ENCODE measurements around the gene RBM47. TPM values are rescaled to one million over a fixed set of nuclear protein-coding genes. Genes with fewer than 3 reads are reported as not detected.

Gene RBM47
- total RNA-seq, 1 experiment from 2014 or later: 70.3 TPM

DNA sequence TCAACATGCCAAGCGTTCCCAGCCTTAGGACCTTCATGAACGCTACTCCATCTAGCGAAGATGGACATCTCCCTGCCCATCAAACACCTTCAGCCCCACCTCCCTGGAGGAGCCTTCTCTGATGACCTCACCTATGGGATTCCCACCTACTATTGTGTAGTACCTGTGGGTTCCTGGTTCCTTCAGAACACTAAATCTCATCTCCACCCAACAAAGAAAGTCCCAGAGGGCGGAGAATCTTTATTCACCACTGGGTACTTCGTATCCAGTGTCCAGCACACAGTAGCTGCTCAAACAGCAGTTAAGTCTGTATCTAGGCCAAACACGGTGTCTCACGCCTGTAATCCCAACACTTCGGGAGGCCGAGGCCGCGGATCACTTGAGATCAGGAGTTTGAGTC lies 10.1 kb downstream of the RBM47 start:
- DNase-seq: no peak
- Mint-ChIP-seq H3K9me3 (no peaks in the 10 kb centered on the region; a peak in 1 of 5 replicates), H3K4me1 (peaks cover 28 to 31% of the 10 kb centered on the region in 2 experiments), H3K36me3 (ENCODE audit: insufficient read depth in 1 of 3, low read depth in 3 of 3) (peaks cover 12 to 23% (median 19%) of the 10 kb centered on the region in 3 experiments), H3K27ac (peak overlapping the region in 2 of 3 experiments; percentile 26 to 33; a peak in 3 of 7 replicates), H3K27me3 (ENCODE audit: low read depth) (no peaks in the 10 kb centered on the region), H3K4me3 (no peak overlapping the region)
- no peak for TF ChIP-seq CTCF (conservative IDR thresholded peaks at IDR 0.05)
- H4K8ac ChIP-seq (replicated peaks; ENCODE audit: insufficient read length, low read depth, low read length): no peak overlapping the region
- H2BK120ac ChIP-seq (ENCODE audit: low read depth, low read length, poor library complexity, severe bottlenecking): no peak overlapping the region
- H2BK20ac ChIP-seq (ENCODE audit: low read depth, low read length, poor library complexity, severe bottlenecking): no peak overlapping the region
- peaks cover 47% of the 10 kb centered on the region; the same call in 1 of the 2 replicates for H3K79me2 ChIP-seq (ENCODE audit: insufficient read depth, low read length)
- no peak overlapping the region for H3K18ac ChIP-seq (ENCODE audit: insufficient read length, low read depth, low read length)
- no peak overlapping the region for H3K9ac ChIP-seq (ENCODE audit: extremely low read depth, insufficient read length, low read length)
- no peak overlapping the region for H2BK5ac ChIP-seq (ENCODE audit: insufficient read length, low read length)
- no peak overlapping the region for H3K56ac ChIP-seq (ENCODE audit: insufficient read length, low read depth, low read length)
- no peak overlapping the region for H3K14ac ChIP-seq (ENCODE audit: insufficient read depth, low read length)
- no peak overlapping the region for H4K91ac ChIP-seq (ENCODE audit: insufficient read length, low read depth, low read length)
- H4K20me1 ChIP-seq (ENCODE audit: control insufficient read depth, insufficient read depth, insufficient read length): no peaks in the 10 kb centered on the region
- no peak overlapping the region for H3K4me2 ChIP-seq (ENCODE audit: insufficient read depth, insufficient read length, low read length)
- no peaks in the 10 kb centered on the region for H3K9me3 ChIP-seq (ENCODE audit: control insufficient read depth, low read depth, low read length)
- no peaks in the 10 kb centered on the region for H3K27me3 ChIP-seq (ENCODE audit: insufficient read depth, low read length)
- no CpG with 5 or more reads among the region's 11 CpGs for WGBS (ENCODE audit: extremely low coverage, insufficient read length, low lambda C conversion rate)
- no peaks in the 10 kb centered on the region for H3K23me2 ChIP-seq (ENCODE audit: insufficient read length, low read depth, low read length, poor library complexity, severe bottlenecking)
- no peak overlapping the region for H3K23ac ChIP-seq (ENCODE audit: insufficient read length, low read depth, low read length)
- no peak overlapping the region for H3T11ph ChIP-seq (ENCODE audit: low read length)
- no peak overlapping the region for H2BK12ac ChIP-seq (ENCODE audit: insufficient read length, low read depth, low read length)
- H2AFZ ChIP-seq (ENCODE audit: low read length): no peak overlapping the region
- no peaks in the 10 kb centered on the region for H3K79me1 ChIP-seq (ENCODE audit: insufficient read depth, low read depth, low read length, poor library complexity, severe bottlenecking)
- H3K27ac ChIP-seq (ENCODE audit: insufficient read length, low read depth, low read length): no peak overlapping the region
- H3K4ac ChIP-seq (ENCODE audit: low read depth, low read length): no peak overlapping the region
- H2BK15ac ChIP-seq (ENCODE audit: low read depth, low read length): no peak overlapping the region
- H2AK5ac ChIP-seq (ENCODE audit: insufficient read length, low read length): no peak overlapping the region
- peaks cover 14% of the 10 kb centered on the region; the same call in 1 of the 2 replicates for H3K4me1 ChIP-seq (ENCODE audit: insufficient read depth, low read length)
- no peak overlapping the region for H4K5ac ChIP-seq (ENCODE audit: insufficient read length, low read depth, low read length)

Measured in H9 (cell line).